Measurements from ENCODE around the gene ABI3BP. TPM values are rescaled to one million over a fixed set of nuclear protein-coding genes. Genes with fewer than 3 reads are reported as not detected.

The ABI3BP gene
- total and polyA plus RNA-seq, 2 experiments from 2014 or later: 0.42 to 0.57 TPM

- no peaks in the 10 kb centered on the region for H3K4me1 Mint-ChIP-seq
- DNase-seq (ENCODE audit: low spot score): no peak
- H3K27me3 Mint-ChIP-seq (ENCODE audit: insufficient read depth, low read depth, poor library complexity): no peaks in the 10 kb centered on the region
- H3K79me2 ChIP-seq (replicated peaks; ENCODE audit: insufficient read depth): no peaks in the 10 kb centered on the region
- H3K27ac Mint-ChIP-seq: no peak overlapping the region
- H3K27me3 ChIP-seq (ENCODE audit: insufficient read depth): no peaks in the 10 kb centered on the region
- H3K9me2 ChIP-seq (ENCODE audit: insufficient read depth): no peaks in the 10 kb centered on the region
- H3K4me3 Mint-ChIP-seq: no peak overlapping the region
- no peak overlapping the region for H3K4me2 ChIP-seq
- no peaks in the 10 kb centered on the region for H3K36me3 Mint-ChIP-seq (ENCODE audit: low read depth)
- no peaks in the 10 kb centered on the region for H3K4me1 ChIP-seq (ENCODE audit: insufficient read depth)
- no peak overlapping the region for H3K4me3 ChIP-seq
- H3K9me3 Mint-ChIP-seq: peaks cover 4% of the 10 kb centered on the region; the same call in 2 of the 3 replicates
- no peak overlapping the region for H3K27ac ChIP-seq (ENCODE audit: low read depth)
- H3F3A ChIP-seq (replicated peaks; ENCODE audit: low read depth): no peaks in the 10 kb centered on the region
- no peak for ATAC-seq
- no peaks in the 10 kb centered on the region for H4K20me1 ChIP-seq (replicated peaks; ENCODE audit: insufficient read depth)
- no peak overlapping the region for H2AFZ ChIP-seq
- TF ChIP-seq CTCF (conservative IDR thresholded peaks at IDR 0.05; ENCODE audit: low read depth in 2 of 2): no peak
- TF ChIP-seq ZNF462 (CRISPR knock-in tag; IDR thresholded peaks at IDR 0.05): no peak
- no peak for TF ChIP-seq EZH2 (IDR thresholded peaks at IDR 0.05; ENCODE audit: low read depth, unreplicated experiment)
- TF ChIP-seq, protein P1, sequence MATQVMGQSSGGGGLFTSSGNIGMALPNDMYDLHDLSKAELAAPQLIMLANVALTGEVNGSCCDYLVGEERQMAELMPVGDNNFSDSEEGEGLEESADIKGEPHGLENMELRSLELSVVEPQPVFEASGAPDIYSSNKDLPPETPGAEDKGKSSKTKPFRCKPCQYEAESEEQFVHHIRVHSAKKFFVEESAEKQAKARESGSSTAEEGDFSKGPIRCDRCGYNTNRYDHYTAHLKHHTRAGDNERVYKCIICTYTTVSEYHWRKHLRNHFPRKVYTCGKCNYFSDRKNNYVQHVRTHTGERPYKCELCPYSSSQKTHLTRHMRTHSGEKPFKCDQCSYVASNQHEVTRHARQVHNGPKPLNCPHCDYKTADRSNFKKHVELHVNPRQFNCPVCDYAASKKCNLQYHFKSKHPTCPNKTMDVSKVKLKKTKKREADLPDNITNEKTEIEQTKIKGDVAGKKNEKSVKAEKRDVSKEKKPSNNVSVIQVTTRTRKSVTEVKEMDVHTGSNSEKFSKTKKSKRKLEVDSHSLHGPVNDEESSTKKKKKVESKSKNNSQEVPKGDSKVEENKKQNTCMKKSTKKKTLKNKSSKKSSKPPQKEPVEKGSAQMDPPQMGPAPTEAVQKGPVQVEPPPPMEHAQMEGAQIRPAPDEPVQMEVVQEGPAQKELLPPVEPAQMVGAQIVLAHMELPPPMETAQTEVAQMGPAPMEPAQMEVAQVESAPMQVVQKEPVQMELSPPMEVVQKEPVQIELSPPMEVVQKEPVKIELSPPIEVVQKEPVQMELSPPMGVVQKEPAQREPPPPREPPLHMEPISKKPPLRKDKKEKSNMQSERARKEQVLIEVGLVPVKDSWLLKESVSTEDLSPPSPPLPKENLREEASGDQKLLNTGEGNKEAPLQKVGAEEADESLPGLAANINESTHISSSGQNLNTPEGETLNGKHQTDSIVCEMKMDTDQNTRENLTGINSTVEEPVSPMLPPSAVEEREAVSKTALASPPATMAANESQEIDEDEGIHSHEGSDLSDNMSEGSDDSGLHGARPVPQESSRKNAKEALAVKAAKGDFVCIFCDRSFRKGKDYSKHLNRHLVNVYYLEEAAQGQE (IDR thresholded peaks at IDR 0.05; ENCODE audit: unreplicated experiment): no peak
- no peak for TF ChIP-seq CREB1 (CRISPR knock-in tag; IDR thresholded peaks at IDR 0.05; ENCODE audit: low read depth)
- no peak for TF ChIP-seq JUNB (IDR thresholded peaks at IDR 0.05; ENCODE audit: unreplicated experiment)
- TF ChIP-seq POLR2AphosphoS5 (IDR thresholded peaks at IDR 0.05; ENCODE audit: low read depth): no peak
- no peak for TF ChIP-seq ZNF114 (CRISPR knock-in tag; IDR thresholded peaks at IDR 0.05)
- TF ChIP-seq NANOG (IDR thresholded peaks at IDR 0.05; ENCODE audit: borderline replicate concordance): no peak
- TF ChIP-seq ETS1 (IDR thresholded peaks at IDR 0.05): no peak
- no peaks in the 10 kb centered on the region for H3K36me3 ChIP-seq (ENCODE audit: insufficient read depth)
Observed at GRCh38 chr3:100783619-100784018, 209.6 kb downstream of the ABI3BP start.

Data from GM23338 (cell line).